Measurements from ENCODE around the gene NCKAP5. TPM values are rescaled to one million over a fixed set of nuclear protein-coding genes. Genes with fewer than 3 reads are reported as not detected.
A peak's percentile ranks its signal among the peaks of the same experiment; 100 is the strongest.

NCKAP5 gene
- total and polyA plus RNA-seq, 2 of the 8 experiments (the other 6 are each of a cell fraction or from before 2014, with no cell fraction given) = 0.27 to 0.86 TPM

DNA sequence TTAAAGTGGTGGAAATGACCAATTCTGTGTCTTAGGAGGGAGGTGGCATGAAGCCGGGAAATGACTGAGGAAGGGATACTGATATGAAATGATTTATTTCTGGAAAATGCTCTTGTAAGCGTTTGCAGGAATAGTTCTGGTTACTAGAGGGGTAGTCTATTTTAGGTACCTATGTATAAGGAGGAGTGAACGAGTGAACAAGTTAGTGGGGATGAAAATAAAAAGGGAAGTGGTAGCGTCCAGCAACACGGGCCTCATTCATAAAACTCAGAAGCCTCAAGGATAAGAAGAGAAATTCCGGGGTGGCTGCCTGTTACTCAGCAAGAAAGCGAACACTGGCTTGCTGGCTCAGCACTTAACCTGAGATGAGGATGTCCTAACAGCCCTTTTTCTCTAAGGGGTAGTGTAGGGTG, 303.3 kb downstream of the NCKAP5 start:
- H3K4me3 ChIP-seq (ENCODE audit: extremely low read depth in 1 of 4, insufficient read depth in 2 of 4, low read depth in 3 of 4, low read length in 4 of 4) = peak overlapping the region; percentile 51 to 63 (median 56); a peak in 7 of 8 replicates
- H3K56ac ChIP-seq (replicated peaks; ENCODE audit: insufficient read length, low read depth, low read length) = no peak overlapping the region
- H2BK20ac ChIP-seq (ENCODE audit: low read length) = no peak overlapping the region
- H2BK12ac ChIP-seq (ENCODE audit: low read depth, low read length) = no peak overlapping the region
- H3K27ac ChIP-seq (ENCODE audit: low read depth, low read length) = no peak overlapping the region
- H2BK5ac ChIP-seq (ENCODE audit: low read depth, low read length) = no peak overlapping the region
- no peak overlapping the region for H4K8ac ChIP-seq (ENCODE audit: extremely low read depth, insufficient read depth, low read length)
- no peak overlapping the region for H2AFZ ChIP-seq (ENCODE audit: low read length)
- H2BK15ac ChIP-seq (ENCODE audit: low read length) = no peak overlapping the region
- no peaks in the 10 kb centered on the region for H3K36me3 ChIP-seq (ENCODE audit: control insufficient read depth in 2 of 4, insufficient read depth in 4 of 4, low read length in 3 of 4)
- H3K18ac ChIP-seq (ENCODE audit: extremely low read depth, low read length) = no peak overlapping the region
- DNase-seq (ENCODE audit: low read depth in 1 of 2, low spot score in 2 of 2) = no peak
- H4K91ac ChIP-seq (replicated peaks; ENCODE audit: insufficient read length, low read length) = no peak overlapping the region
- POLR2A ChIA-PET (ENCODE audit: partially characterized antibody) = no interaction called here
- H3K4me2 ChIP-seq (ENCODE audit: insufficient read depth in 1 of 2, low read depth in 2 of 2, low read length in 2 of 2) = peak overlapping the region; percentile 68 to 83
- H3K79me1 ChIP-seq (ENCODE audit: low read depth, low read length) = no peaks in the 10 kb centered on the region
- peaks cover 0 to 6% (median 0%) of the 10 kb centered on the region in 4 experiments; a peak in 3 of 7 replicates for H3K27me3 ChIP-seq (replicated peaks in 1 of 4; ENCODE audit: control insufficient read depth in 3 of 4, extremely low read depth in 1 of 4, insufficient read depth in 3 of 4, low read length in 3 of 4)
- H3K23ac ChIP-seq (ENCODE audit: insufficient read length) = no peak overlapping the region
- no peaks in the 10 kb centered on the region for H3K79me2 ChIP-seq (ENCODE audit: control insufficient read depth in 1 of 2, insufficient read depth in 2 of 2, low read length in 2 of 2)
- H3K9ac ChIP-seq (replicated peaks in 1 of 4; ENCODE audit: extremely low read depth in 1 of 4, low read depth in 3 of 4, low read length in 3 of 4) = no peak overlapping the region
- CTCF ChIA-PET (ENCODE audit: partially characterized antibody) = interaction anchor here (0.6 to 2.1 kb wide), 6 partner anchors 61 to 579 kb away, joined by 3 to 4 read pairs (median 3); no protein-coding TSS in a partner anchor
- 81% methylated on average over 7 of the region's 7 CpGs; no CpG with 5 or more reads in 1 of the 2 experiments for WGBS, 2 experiments (ENCODE audit: extremely low coverage in 1 of 2, insufficient coverage in 1 of 2, insufficient read length in 1 of 2, insufficient replicate concordance in 2 of 2, low coverage in 1 of 2, low lambda C conversion rate in 2 of 2, missing lambda C conversion rate in 1 of 2)
- no peak overlapping the region for H2AK5ac ChIP-seq (ENCODE audit: low read depth, low read length)
- H3K4ac ChIP-seq (replicated peaks; ENCODE audit: insufficient read length, low read depth, low read length) = no peak overlapping the region
- no peak overlapping the region for H3K14ac ChIP-seq (ENCODE audit: insufficient read length)
- no peak for FAIRE-seq
- no peak overlapping the region for H4K5ac ChIP-seq (ENCODE audit: insufficient read length, low read depth, low read length)
- peaks cover 13% of the 10 kb centered on the region; the same call in 1 of the 2 replicates for H3K23me2 ChIP-seq (ENCODE audit: low read depth, low read length)
- H3K4me1 ChIP-seq (replicated peaks in 1 of 4; ENCODE audit: control insufficient read depth in 3 of 4, insufficient read depth in 4 of 4, low read length in 3 of 4) = no peaks in the 10 kb centered on the region
- H2BK120ac ChIP-seq (replicated peaks; ENCODE audit: low read depth, low read length) = no peak overlapping the region
- H3K9me3 ChIP-seq (ENCODE audit: insufficient read depth in 2 of 2, low read depth in 1 of 2, low read length in 1 of 2) = no peaks in the 10 kb centered on the region
- H4K20me1 ChIP-seq (replicated peaks in 1 of 2; ENCODE audit: control insufficient read depth in 1 of 2, insufficient read depth in 2 of 2, low read length in 2 of 2) = no peaks in the 10 kb centered on the region
- TF ChIP-seq SIX5 (IDR thresholded peaks at IDR 0.05; ENCODE audit: low read depth, low read length) (no peak), CEBPB (IDR thresholded peaks at IDR 0.05; ENCODE audit: low read depth, low read length) (no peak)
